ENCODE measurements around the gene USP49. TPM values are rescaled to one million over a fixed set of nuclear protein-coding genes. Genes with fewer than 3 reads are reported as not detected.
A peak's percentile ranks its signal among the peaks of the same experiment; 100 is the strongest.

Gene USP49
- total RNA-seq, 4 donors from 2014 or later, result 0.27 to 2.8 (median 1.1) TPM

DNA sequence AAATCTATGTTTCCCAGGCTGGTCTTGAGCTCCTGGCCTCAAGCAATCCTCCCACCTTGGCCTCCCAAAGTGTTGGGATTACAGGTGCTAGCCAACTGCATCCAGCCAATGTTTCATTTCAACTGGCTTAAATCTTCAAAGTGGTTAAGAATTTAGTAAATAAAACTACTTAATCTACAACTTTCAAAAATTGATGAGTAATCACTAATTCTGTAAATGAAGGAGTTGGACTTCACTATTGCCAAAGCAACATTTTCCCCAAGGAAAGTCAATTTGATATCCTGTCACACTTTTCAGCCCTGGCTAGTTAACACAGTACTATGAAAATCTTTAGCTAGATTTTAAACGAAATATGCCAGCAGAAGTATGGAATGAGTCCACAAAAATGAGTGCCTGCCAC lies 103.9 kb downstream of the USP49 start:
- H3K36me3 ChIP-seq, result peaks cover 0 to 43% of the 10 kb centered on the region in 2 donors
- H3K27me3 ChIP-seq, result no peaks in the 10 kb centered on the region
- no peak overlapping the region for H3K27ac ChIP-seq
- no peaks in the 10 kb centered on the region for H3K9me3 ChIP-seq
- no peak overlapping the region for H3K4me3 ChIP-seq
- TF ChIP-seq CTCF (IDR thresholded peaks at IDR 0.05 in 4 of 5, conservative IDR thresholded peaks at IDR 0.05 in 1 of 5) (no peak), POLR2A (IDR thresholded peaks at IDR 0.05) (no peak)
- in situ Hi-C loops (cut with MboI; ENCODE audit: low sequenced_read_pairs in 4 of 4) (loop anchor here in 2 of 4 donors (10.0 kb wide), 2 partner anchors 113 to 133 kb away; partner anchors contain the start of genes BYSL (in 1 of the 2) and MED20 (in 1 of the 2)), intact Hi-C loops (cut with DNase I; ENCODE audit: low total_unique reads) (no loop called here)
- no peak for DNase-seq
- ATAC-seq, result no peak
- peaks cover 12 to 21% of the 10 kb centered on the region in 2 donors for H3K4me1 ChIP-seq

DNA sequence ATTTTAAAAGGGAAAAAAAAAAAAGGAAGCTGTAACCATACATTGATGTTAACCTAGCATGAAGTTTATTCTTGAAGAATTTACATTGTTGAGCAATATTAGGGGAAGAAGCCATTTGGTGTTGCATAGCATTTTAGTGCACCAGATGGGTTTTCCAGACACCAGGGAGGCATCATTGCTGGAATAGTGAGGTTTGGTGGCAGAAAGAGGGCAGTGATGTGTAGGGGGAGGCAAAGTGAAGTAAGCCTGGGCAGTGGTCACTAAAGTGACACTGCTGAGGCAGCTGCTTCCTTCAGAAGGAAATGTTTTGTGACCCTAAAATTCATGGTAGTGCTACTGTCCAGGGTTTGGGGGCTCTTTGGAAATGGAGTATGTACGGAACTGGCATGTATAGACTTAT lies 105.1 kb downstream of the USP49 start:
- H3K36me3 ChIP-seq, result peaks cover 0 to 34% of the 10 kb centered on the region in 2 donors
- intact Hi-C loops (cut with DNase I; ENCODE audit: low total_unique reads) (no loop called here), in situ Hi-C loops (cut with MboI; ENCODE audit: low sequenced_read_pairs in 4 of 4) (loop anchor here in 2 of 4 donors (10.0 kb wide), 2 partner anchors 115 to 135 kb away; partner anchors contain the start of genes BYSL (in 1 of the 2) and MED20 (in 1 of the 2))
- H3K27ac ChIP-seq, result no peak overlapping the region
- no peaks in the 10 kb centered on the region for H3K27me3 ChIP-seq
- H3K4me3 ChIP-seq, result no peak overlapping the region
- TF ChIP-seq CTCF (IDR thresholded peaks at IDR 0.05 in 4 of 5, conservative IDR thresholded peaks at IDR 0.05 in 1 of 5) (no peak), POLR2A (IDR thresholded peaks at IDR 0.05) (no peak)
- DNase-seq, result no peak
- ATAC-seq, result no peak
- no peaks in the 10 kb centered on the region for H3K9me3 ChIP-seq
- H3K4me1 ChIP-seq, result peaks cover 21 to 30% of the 10 kb centered on the region in 2 donors

- in situ Hi-C loops (cut with MboI; ENCODE audit: low sequenced_read_pairs in 4 of 4), result loop anchor here in 3 of 4 donors (10.0 kb wide), 2 partner anchors 135 to 255 kb away; partner anchors contain the start of genes BYSL (in 2 of the 3) and MED20 (in 2 of the 3)
- H3K36me3 ChIP-seq, result peaks cover 0 to 34% of the 10 kb centered on the region in 2 donors
Observed at GRCh38 chr6:41789390-41789724, 105.8 kb downstream of the USP49 start.

GRCh38 chr6:41787219-41787917 lies 107.8 kb downstream of the USP49 start, which contains the start of gene TOMM6:
Gene TOMM6 (plus strand): TSS chr6:41787694. CDS start chr6:41787698, 4 bp downstream.
- DNase-seq (peak; percentile 92 to 93), ATAC-seq (peak; percentile 91 to 92)
- intact Hi-C loops (cut with DNase I; ENCODE audit: low total_unique reads) (loop anchor here (1.0 to 10.0 kb wide), 6 partner anchors 53 to 713 kb away; partner anchors contain the start of genes BYSL, MED20, MRPS10 and NFYA), in situ Hi-C loops (cut with MboI; ENCODE audit: low sequenced_read_pairs in 4 of 4) (loop anchor here in 3 of 4 donors (10.0 kb wide), 2 partner anchors 137 to 257 kb away; partner anchors contain the start of genes BYSL (in 2 of the 3) and MED20 (in 2 of the 3))
- peak; percentile 76 to 77 for TF ChIP-seq POLR2A (IDR thresholded peaks at IDR 0.05)
- peak; percentile 94 to 97 (median 95) for TF ChIP-seq CTCF (IDR thresholded peaks at IDR 0.05 in 4 of 5, conservative IDR thresholded peaks at IDR 0.05 in 1 of 5)
- H3K4me1 ChIP-seq, result peaks cover 21 to 24% of the 10 kb centered on the region in 2 donors
- H3K36me3 ChIP-seq, result peaks cover 0 to 31% of the 10 kb centered on the region in 2 donors
- peak within 1 kb of the TSS; percentile 92 to 96 (median 94) for H3K27ac ChIP-seq
- H3K9me3 ChIP-seq, result no peaks in the 10 kb centered on the region
- H3K27me3 ChIP-seq, result no peaks in the 10 kb centered on the region
- peak within 1 kb of the TSS; percentile 77 to 97 (median 88) for H3K4me3 ChIP-seq

More at GRCh38 chr6:41789390-41789724, 105.8 kb downstream of the USP49 start:
- Histone ChIP-seq H3K9me3 (no peaks in the 10 kb centered on the region), H3K27ac (peak overlapping the region in 1 of 4 donors; percentile 96), H3K4me3 (no peak overlapping the region), H3K4me1 (peaks cover 21 to 30% of the 10 kb centered on the region in 2 donors), H3K27me3 (no peaks in the 10 kb centered on the region)
- intact Hi-C loops (cut with DNase I; ENCODE audit: low total_unique reads), result loop anchor here (5.0 to 10.0 kb wide), 3 partner anchors 85 to 715 kb away; partner anchors contain the start of genes MRPS10, NFYA and OARD1
- DNase-seq, result no peak
- TF ChIP-seq CTCF (IDR thresholded peaks at IDR 0.05 in 4 of 5, conservative IDR thresholded peaks at IDR 0.05 in 1 of 5) (no peak), POLR2A (IDR thresholded peaks at IDR 0.05) (no peak)
- no peak for ATAC-seq
